HepG2 (cell line): ENCODE measurements around the gene SGIP1.

ENCODE experiments used
- ETV6 ChIP-seq: sonication (generic); formaldehyde crosslinking; conservative IDR thresholded peaks from 2 replicates; pipeline ENCODE4 v1.4.0; 2020; ENCODE audit warnings: missing genetic modification reagents
- HIVEP1 ChIP-seq: sonication (generic); formaldehyde crosslinking; IDR thresholded peaks from 2 replicates; pipeline ENCODE4 v1.4.0; 2020; ENCODE audit warnings: mild to moderate bottlenecking, missing genetic modification reagents
- MEIS1 ChIP-seq: sonication (generic); formaldehyde crosslinking; IDR thresholded peaks from 2 replicates; pipeline ENCODE4 v1.9.0; 2021; ENCODE audit warnings: mild to moderate bottlenecking, missing genetic modification reagents, moderate library complexity, borderline replicate concordance
- NFRKB ChIP-seq: fragments of 450-650 bp; IDR thresholded peaks from 2 replicates; pipeline ENCODE4 v1.6.1; 2017
- POLR2A ChIP-seq, 2 experiments: IDR thresholded peaks; 2 replicates each; pipeline ENCODE4 v1.6.1; 2011; ENCODE audit warnings: low read depth in 2 of 2, low read length in 2 of 2, mild to moderate bottlenecking in 1 of 2, moderate library complexity in 1 of 2; ENCODE audit not compliant: insufficient read depth in 1 of 2
- PREB ChIP-seq: sonication (generic); formaldehyde crosslinking; IDR thresholded peaks from 2 replicates; pipeline ENCODE4 v1.4.0; 2020; ENCODE audit warnings: missing genetic modification reagents
- ZNF878 ChIP-seq: sonication (generic); formaldehyde crosslinking; IDR thresholded peaks from 2 replicates; pipeline ENCODE4 v1.8.1; 2023; ENCODE audit warnings: mild to moderate bottlenecking, missing genetic modification reagents, moderate library complexity
- TF ChIP-seq, protein P1 (sequence below): IDR thresholded peaks from 2 replicates; pipeline ENCODE4 v1.6.1; 2016

- TF ChIP-seq ETV6 (CRISPR knock-in tag) = no peak
- TF ChIP-seq ZNF878 (CRISPR knock-in tag) = no peak
- no peak for TF ChIP-seq HIVEP1 (CRISPR knock-in tag)
- TF ChIP-seq NFRKB = no peak
- TF ChIP-seq, protein P1, sequence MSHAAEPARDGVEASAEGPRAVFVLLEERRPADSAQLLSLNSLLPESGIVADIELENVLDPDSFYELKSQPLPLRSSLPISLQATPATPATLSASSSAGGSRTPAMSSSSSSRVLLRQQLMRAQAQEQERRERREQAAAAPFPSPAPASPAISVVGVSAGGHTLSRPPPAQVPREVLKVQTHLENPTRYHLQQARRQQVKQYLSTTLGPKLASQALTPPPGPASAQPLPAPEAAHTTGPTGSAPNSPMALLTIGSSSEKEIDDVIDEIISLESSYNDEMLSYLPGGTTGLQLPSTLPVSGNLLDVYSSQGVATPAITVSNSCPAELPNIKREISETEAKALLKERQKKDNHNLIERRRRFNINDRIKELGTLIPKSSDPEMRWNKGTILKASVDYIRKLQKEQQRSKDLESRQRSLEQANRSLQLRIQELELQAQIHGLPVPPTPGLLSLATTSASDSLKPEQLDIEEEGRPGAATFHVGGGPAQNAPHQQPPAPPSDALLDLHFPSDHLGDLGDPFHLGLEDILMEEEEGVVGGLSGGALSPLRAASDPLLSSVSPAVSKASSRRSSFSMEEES (CRISPR knock-in tag) = no peak
- TF ChIP-seq PREB (CRISPR knock-in tag) = no peak
- no peak for TF ChIP-seq MEIS1 (CRISPR knock-in tag)
- TF ChIP-seq POLR2A (IDR thresholded peaks at IDR 0.05; ENCODE audit: insufficient read depth in 1 of 2, low read depth in 2 of 2, low read length in 2 of 2) = no peak
Observed at GRCh38 chr1:66732407-66733166, 198.6 kb downstream of the SGIP1 start.
